Measurements from ENCODE around the gene CCNI.
"Not testable (repeated sequence)": the region's sequence is repeated elsewhere in the genome, so short reads cannot be mapped to it uniquely, and the experiment has no call there.

Gene CCNI

GRCh38 chr4:77075869-77076799 lies at the start of gene CCNI:
TSS of gene CCNI (minus strand) at chr4:77075989. CDS start at chr4:77066362, 9,627 bp downstream.
- peak; percentile 96 for DNase-seq

- no peak for DNase-seq
Observed at GRCh38 chr4:77124576-77124975, 48.8 kb upstream of the CCNI start.

GRCh38 chr4:77123411-77123810 lies 47.6 kb upstream of the CCNI start:
- DNase-seq = no peak

GRCh38 chr4:77122656-77123055 lies 46.9 kb upstream of the CCNI start:
- no peak for DNase-seq

- DNase-seq = no peak
Observed at GRCh38 chr4:77121736-77122240, 46.0 kb upstream of the CCNI start.

GRCh38 chr4:77120886-77121508 lies 45.2 kb upstream of the CCNI start:
- DNase-seq = no peak

GRCh38 chr4:77117721-77118120 lies 41.9 kb upstream of the CCNI start:
- no peak for DNase-seq

GRCh38 chr4:77113069-77113468 lies 37.3 kb upstream of the CCNI start:
- DNase-seq = no peak

GRCh38 chr4:77110730-77111129 lies 34.9 kb upstream of the CCNI start:
- DNase-seq = no peak

- DNase-seq = peak; percentile 32
Observed at GRCh38 chr4:77104791-77105540, 29.2 kb upstream of the CCNI start.

GRCh38 chr4:77104388-77104787 lies 28.6 kb upstream of the CCNI start:
- no peak for DNase-seq

GRCh38 chr4:77100234-77100633 lies 24.4 kb upstream of the CCNI start:
- DNase-seq = no peak

- no peak for DNase-seq
Observed at GRCh38 chr4:77097611-77098010, 21.8 kb upstream of the CCNI start.

GRCh38 chr4:77095101-77095821 lies 19.5 kb upstream of the CCNI start:
- peak; percentile 72 for DNase-seq

- DNase-seq = no peak
Observed at GRCh38 chr4:77094496-77094895, 18.7 kb upstream of the CCNI start.

GRCh38 chr4:77093401-77093800 lies 17.6 kb upstream of the CCNI start:
- DNase-seq = no peak

- no peak for DNase-seq
Observed at GRCh38 chr4:77092975-77093374, 17.2 kb upstream of the CCNI start.

- no peak for DNase-seq
Observed at GRCh38 chr4:77089866-77090265, 14.1 kb upstream of the CCNI start.

- not testable (repeated sequence) for DNase-seq
Observed at GRCh38 chr4:77087027-77087426, 11.2 kb upstream of the CCNI start.

- no peak for DNase-seq
Observed at GRCh38 chr4:77084019-77084639, 8.3 kb upstream of the CCNI start.

- no peak for DNase-seq
Observed at GRCh38 chr4:77082886-77083608, 7.3 kb upstream of the CCNI start.
